Mesendoderm (in vitro differentiated cells): ENCODE measurements around the gene MTHFD1L.

ENCODE experiments used
- DNase-seq: peaks from one replicate; pipeline ENCODE4 v3.0.0; 2013
- H2AK5ac ChIP-seq: 2 replicates; pipeline ENCODE4 v1.6.1; 2013; ENCODE audit warnings: low read length, inconsistent platforms
- H2BK120ac ChIP-seq: 2 replicates; pipeline ENCODE4 v1.6.1; 2013; ENCODE audit warnings: low read depth, mild to moderate bottlenecking, low read length, moderate library complexity, mixed read lengths
- H2BK15ac ChIP-seq: replicated peaks from 2 replicates; pipeline ENCODE4 v1.6.1; 2013; ENCODE audit warnings: low read depth, mild to moderate bottlenecking, moderate library complexity
- H2BK5ac ChIP-seq: 2 replicates; pipeline ENCODE4 v1.6.1; 2013; ENCODE audit warnings: low read length, inconsistent platforms
- H3K18ac ChIP-seq: 2 replicates; pipeline ENCODE4 v1.6.1; 2013; ENCODE audit warnings: mild to moderate bottlenecking, low read length, mixed read lengths
- H3K23ac ChIP-seq: one replicate; pipeline ENCODE4 v1.6.1; 2013; ENCODE audit warnings: low read length
- H3K27ac ChIP-seq: 2 replicates; pipeline ENCODE4 v1.5.1; 2013; ENCODE audit warnings: low read depth, mild to moderate bottlenecking, inconsistent platforms, low read length, moderate library complexity
- H3K27me3 ChIP-seq: 2 replicates; pipeline ENCODE4 v1.6.1; 2013; ENCODE audit warnings: low read length, control low read depth, mild to moderate bottlenecking, inconsistent platforms; ENCODE audit not compliant: insufficient read depth, poor library complexity
- H3K36me3 ChIP-seq: 2 replicates; pipeline ENCODE4 v1.6.1; 2013; ENCODE audit warnings: low read length, inconsistent platforms; ENCODE audit not compliant: control insufficient read depth, insufficient read depth
- H3K4ac ChIP-seq: one replicate; pipeline ENCODE4 v1.6.1; 2013; ENCODE audit warnings: low read depth, mild to moderate bottlenecking, low read length, moderate library complexity
- H3K4me1 ChIP-seq: 2 replicates; pipeline ENCODE4 v1.6.1; 2013; ENCODE audit warnings: low read depth, low read length, inconsistent platforms; ENCODE audit not compliant: control insufficient read depth
- H3K4me2 ChIP-seq: 2 replicates; pipeline ENCODE4 v1.6.1; 2013; ENCODE audit warnings: low read length
- H3K4me3 ChIP-seq: 2 replicates; pipeline ENCODE4 v1.5.1; 2013; ENCODE audit warnings: mild to moderate bottlenecking, low read length
- H3K56ac ChIP-seq: one replicate; pipeline ENCODE4 v1.6.1; 2013; ENCODE audit warnings: low read length
- H3K79me1 ChIP-seq: 2 replicates; pipeline ENCODE4 v1.6.1; 2013; ENCODE audit warnings: low read length, inconsistent platforms
- H3K79me2 ChIP-seq: 2 replicates; pipeline ENCODE4 v1.6.1; 2013; ENCODE audit warnings: mild to moderate bottlenecking, low read length; ENCODE audit not compliant: control insufficient read depth, insufficient read depth
- H3K9ac ChIP-seq: 2 replicates; pipeline ENCODE4 v1.6.1; 2013; ENCODE audit warnings: low read length, inconsistent platforms
- H4K5ac ChIP-seq: one replicate; pipeline ENCODE4 v1.6.1; 2013; ENCODE audit warnings: low read length
- H4K8ac ChIP-seq: one replicate; pipeline ENCODE4 v1.6.1; 2013; ENCODE audit warnings: low read depth, mild to moderate bottlenecking, control low read depth, low read length, moderate library complexity
- WGBS: extraction: QIAGEN DNeasy Blood & Tissue Kit; methylation state at CpG from one replicate; pipeline ENCODE4 v1.1.7; 2013; ENCODE audit warnings: low lambda C conversion rate, missing lambda C conversion rate; ENCODE audit not compliant: insufficient coverage; ENCODE audit errors: extremely low coverage; 5-methylcytosine and 5-hydroxymethylcytosine counted together

The MTHFD1L gene

GRCh38 chr6:150866991-150867501 lies 1.5 kb downstream of the MTHFD1L start:
- Histone ChIP-seq H3K36me3 (no peaks in the 10 kb centered on the region), H3K79me2 (peaks cover 42% of the 10 kb centered on the region), H3K27ac (peak overlapping the region; percentile 98), H3K27me3 (no peaks in the 10 kb centered on the region), H3K79me1 (peaks cover 1% of the 10 kb centered on the region), H3K9ac (peak overlapping the region; percentile 98), H4K5ac (no peak overlapping the region), H2BK5ac (peak overlapping the region; percentile 76), H3K4me2 (peak overlapping the region; percentile 70), H4K8ac (no peak overlapping the region), H2AK5ac (peak overlapping the region; percentile 74), H3K4me1 (peaks cover 2% of the 10 kb centered on the region), H2BK15ac (no peak overlapping the region), H3K4ac (peak overlapping the region; percentile 46), H2BK120ac (no peak overlapping the region), H3K56ac (peak overlapping the region; percentile 99), H3K4me3 (peak overlapping the region; percentile 92), H3K23ac (peak overlapping the region; percentile 99), H3K18ac (peak overlapping the region; percentile 81)
- WGBS: no CpG with 5 or more reads among the region's 13 CpGs
- DNase-seq: peak; percentile 19

GRCh38 chr6:150868759-150869158 lies 3.3 kb downstream of the MTHFD1L start:
- Histone ChIP-seq H3K4me2 (no peak overlapping the region), H3K79me1 (peaks cover 1% of the 10 kb centered on the region), H3K23ac (no peak overlapping the region), H2BK120ac (no peak overlapping the region), H3K18ac (no peak overlapping the region), H3K4ac (no peak overlapping the region), H3K36me3 (no peaks in the 10 kb centered on the region), H3K4me3 (no peak overlapping the region), H3K27ac (no peak overlapping the region), H2AK5ac (no peak overlapping the region), H4K8ac (no peak overlapping the region), H3K56ac (no peak overlapping the region), H3K4me1 (peaks cover 2% of the 10 kb centered on the region), H3K9ac (no peak overlapping the region), H2BK5ac (no peak overlapping the region), H4K5ac (no peak overlapping the region), H3K27me3 (no peaks in the 10 kb centered on the region), H3K79me2 (peaks cover 54% of the 10 kb centered on the region), H2BK15ac (no peak overlapping the region)
- DNase-seq: no peak
- no CpG with 5 or more reads among the region's 5 CpGs for WGBS

- Histone ChIP-seq H4K5ac (no peak overlapping the region), H3K27me3 (no peaks in the 10 kb centered on the region), H4K8ac (no peak overlapping the region), H3K79me2 (peaks cover 59% of the 10 kb centered on the region), H3K4me3 (no peak overlapping the region), H3K27ac (no peak overlapping the region), H3K18ac (no peak overlapping the region), H3K79me1 (peaks cover 17% of the 10 kb centered on the region), H3K4me1 (peaks cover 2% of the 10 kb centered on the region), H2BK15ac (no peak overlapping the region), H3K36me3 (peaks cover 3% of the 10 kb centered on the region), H3K9ac (no peak overlapping the region), H3K4me2 (no peak overlapping the region), H3K4ac (no peak overlapping the region), H3K56ac (no peak overlapping the region), H2BK120ac (no peak overlapping the region), H2BK5ac (no peak overlapping the region), H2AK5ac (no peak overlapping the region), H3K23ac (no peak overlapping the region)
- WGBS: no CpG with 5 or more reads among the region's 6 CpGs
- DNase-seq: no peak
These were observed 8.7 kb downstream of the MTHFD1L start for GRCh38 chr6:150874179-150874578.

GRCh38 chr6:150875841-150876240 lies 10.3 kb downstream of the MTHFD1L start:
- Histone ChIP-seq H2BK5ac (no peak overlapping the region), H3K4me3 (no peak overlapping the region), H4K8ac (no peak overlapping the region), H3K79me2 (peaks cover 55% of the 10 kb centered on the region), H3K9ac (no peak overlapping the region), H3K4me2 (no peak overlapping the region), H2BK15ac (no peak overlapping the region), H3K23ac (no peak overlapping the region), H3K4me1 (peaks cover 2% of the 10 kb centered on the region), H3K27me3 (no peaks in the 10 kb centered on the region), H3K56ac (no peak overlapping the region), H4K5ac (no peak overlapping the region), H2BK120ac (no peak overlapping the region), H3K36me3 (peaks cover 3% of the 10 kb centered on the region), H3K79me1 (peaks cover 20% of the 10 kb centered on the region), H3K4ac (no peak overlapping the region), H3K27ac (no peak overlapping the region), H3K18ac (no peak overlapping the region), H2AK5ac (no peak overlapping the region)
- no CpG with 5 or more reads among the region's 6 CpGs for WGBS
- no peak for DNase-seq

- no peak overlapping the region for H3K4me2 ChIP-seq
- WGBS: no CpG with 5 or more reads among the region's 5 CpGs
- H3K79me1 ChIP-seq: peaks cover 21% of the 10 kb centered on the region
- no peak overlapping the region for H2BK15ac ChIP-seq
- peak overlapping the region; percentile 85 for H3K23ac ChIP-seq
- no peak overlapping the region for H3K4me3 ChIP-seq
- H3K18ac ChIP-seq: no peak overlapping the region
- peaks cover 2% of the 10 kb centered on the region for H3K4me1 ChIP-seq
- no peaks in the 10 kb centered on the region for H3K27me3 ChIP-seq
- H3K79me2 ChIP-seq: peaks cover 54% of the 10 kb centered on the region
- H4K5ac ChIP-seq: no peak overlapping the region
- H3K4ac ChIP-seq: no peak overlapping the region
- peak overlapping the region; percentile 62 for H3K56ac ChIP-seq
- no peak overlapping the region for H4K8ac ChIP-seq
- no peak overlapping the region for H2BK5ac ChIP-seq
- H3K27ac ChIP-seq: no peak overlapping the region
- no peak overlapping the region for H2BK120ac ChIP-seq
- no peak overlapping the region for H3K9ac ChIP-seq
- no peak for DNase-seq
- H2AK5ac ChIP-seq: no peak overlapping the region
- peaks cover 3% of the 10 kb centered on the region for H3K36me3 ChIP-seq
These were observed 11.1 kb downstream of the MTHFD1L start for GRCh38 chr6:150876598-150876997.

DNA sequence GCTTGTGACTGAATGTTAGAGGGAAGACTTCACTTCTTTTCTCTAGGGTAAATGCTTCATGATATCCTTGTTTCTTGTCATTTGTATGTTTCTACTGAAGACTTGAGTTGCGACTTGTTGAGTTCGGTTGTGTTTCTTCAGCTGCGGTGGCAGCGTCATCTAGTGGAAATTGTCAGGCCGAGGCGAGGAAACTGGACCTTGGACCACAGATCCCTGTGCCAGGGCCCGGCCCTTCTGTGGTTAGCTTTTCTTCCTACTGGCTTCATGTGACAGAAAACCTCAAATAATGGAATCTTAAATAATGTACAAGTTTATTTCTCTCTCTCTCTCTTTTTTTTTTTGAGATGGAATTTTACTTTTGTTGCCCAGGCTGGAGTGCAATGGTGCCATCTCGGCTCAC lies 12.4 kb downstream of the MTHFD1L start:
- Histone ChIP-seq H4K8ac (no peak overlapping the region), H3K9ac (no peak overlapping the region), H3K18ac (no peak overlapping the region), H3K36me3 (peaks cover 3% of the 10 kb centered on the region), H3K4me1 (peaks cover 2% of the 10 kb centered on the region), H3K27me3 (no peaks in the 10 kb centered on the region), H3K56ac (no peak overlapping the region), H3K4me2 (no peak overlapping the region), H3K4me3 (no peak overlapping the region), H2AK5ac (no peak overlapping the region), H3K79me2 (peaks cover 44% of the 10 kb centered on the region), H3K79me1 (peaks cover 21% of the 10 kb centered on the region), H2BK120ac (no peak overlapping the region), H4K5ac (no peak overlapping the region), H3K4ac (no peak overlapping the region), H3K27ac (no peak overlapping the region), H3K23ac (no peak overlapping the region), H2BK5ac (no peak overlapping the region), H2BK15ac (no peak overlapping the region)
- no peak for DNase-seq
- no CpG with 5 or more reads among the region's 8 CpGs for WGBS
